Measurements from ENCODE around the gene ATR. TPM values are rescaled to one million over a fixed set of nuclear protein-coding genes. Genes with fewer than 3 reads are reported as not detected.
"Not testable (repeated sequence)": the region's sequence is repeated elsewhere in the genome, so short reads cannot be mapped to it uniquely, and the experiment has no call there.

The ATR gene
- polyA plus RNA-seq, 3 donors, result 6.3 to 16.4 (median 6.6) TPM

DNA sequence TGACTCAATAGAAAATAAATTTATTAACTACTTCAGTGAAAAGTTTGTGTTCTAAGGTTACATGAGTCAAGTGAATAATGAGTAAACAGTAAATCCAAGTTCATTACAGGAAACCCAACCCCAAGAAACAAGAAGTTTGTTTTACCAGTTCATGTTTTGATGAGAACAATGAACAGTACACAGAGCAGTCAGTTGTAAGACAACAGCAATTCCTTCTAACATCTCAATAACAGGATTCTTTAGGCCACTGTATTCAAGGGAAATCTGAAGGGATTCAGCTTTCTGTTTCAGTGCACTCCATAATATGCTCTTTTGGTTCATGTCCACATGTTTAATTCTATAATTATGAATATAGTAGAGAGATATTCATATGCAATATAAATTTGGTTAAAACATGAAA, 18.4 kb downstream of the ATR start:
- H3K36me3 ChIP-seq (replicated peaks in 1 of 2; ENCODE audit: control insufficient read depth in 1 of 2, insufficient read depth in 2 of 2, low read length in 2 of 2), result peaks cover 74 to 90% of the 10 kb centered on the region in 2 donors
- H3K79me2 ChIP-seq (ENCODE audit: insufficient read depth, low read length), result no peaks in the 10 kb centered on the region
- no peaks in the 10 kb centered on the region for H4K20me1 ChIP-seq (ENCODE audit: insufficient read depth, low read length)
- Mint-ChIP-seq H3K4me3 (no peak overlapping the region), H3K36me3 (peaks cover 63 to 70% of the 10 kb centered on the region in 2 donors), H3K9me3 (peaks cover 0 to 2% (median 0%) of the 10 kb centered on the region in 7 donors), H3K27ac (no peak overlapping the region), H3K4me1 (no peaks in the 10 kb centered on the region), H3K27me3 (ENCODE audit: low read depth in 3 of 3) (no peaks in the 10 kb centered on the region)
- H3K9me3 ChIP-seq (replicated peaks in 1 of 2; ENCODE audit: control insufficient read depth in 1 of 2, insufficient read depth in 1 of 2, low read length in 2 of 2), result no peaks in the 10 kb centered on the region
- H3K27ac ChIP-seq (ENCODE audit: low read depth in 1 of 2, low read length in 2 of 2), result no peak overlapping the region
- TF ChIP-seq, protein P1, sequence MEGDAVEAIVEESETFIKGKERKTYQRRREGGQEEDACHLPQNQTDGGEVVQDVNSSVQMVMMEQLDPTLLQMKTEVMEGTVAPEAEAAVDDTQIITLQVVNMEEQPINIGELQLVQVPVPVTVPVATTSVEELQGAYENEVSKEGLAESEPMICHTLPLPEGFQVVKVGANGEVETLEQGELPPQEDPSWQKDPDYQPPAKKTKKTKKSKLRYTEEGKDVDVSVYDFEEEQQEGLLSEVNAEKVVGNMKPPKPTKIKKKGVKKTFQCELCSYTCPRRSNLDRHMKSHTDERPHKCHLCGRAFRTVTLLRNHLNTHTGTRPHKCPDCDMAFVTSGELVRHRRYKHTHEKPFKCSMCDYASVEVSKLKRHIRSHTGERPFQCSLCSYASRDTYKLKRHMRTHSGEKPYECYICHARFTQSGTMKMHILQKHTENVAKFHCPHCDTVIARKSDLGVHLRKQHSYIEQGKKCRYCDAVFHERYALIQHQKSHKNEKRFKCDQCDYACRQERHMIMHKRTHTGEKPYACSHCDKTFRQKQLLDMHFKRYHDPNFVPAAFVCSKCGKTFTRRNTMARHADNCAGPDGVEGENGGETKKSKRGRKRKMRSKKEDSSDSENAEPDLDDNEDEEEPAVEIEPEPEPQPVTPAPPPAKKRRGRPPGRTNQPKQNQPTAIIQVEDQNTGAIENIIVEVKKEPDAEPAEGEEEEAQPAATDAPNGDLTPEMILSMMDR (IDR thresholded peaks at IDR 0.05), result no peak
- intact Hi-C loops (cut with micrococcal nuclease), result no loop called here
- no peak overlapping the region for H3K9ac ChIP-seq (ENCODE audit: insufficient read depth, low read length, poor library complexity, severe bottlenecking)
- H2AFZ ChIP-seq (ENCODE audit: insufficient read depth, low read depth, low read length, poor library complexity, severe bottlenecking), result no peak overlapping the region
- H3K4me2 ChIP-seq (replicated peaks; ENCODE audit: extremely low read depth, low read length, poor library complexity, severe bottlenecking), result no peak overlapping the region
- H3K4me3 ChIP-seq (replicated peaks in 1 of 3; ENCODE audit: low read depth in 2 of 3, low read length in 3 of 3), result no peak overlapping the region
- no peak for DNase-seq
- H3K27me3 ChIP-seq (ENCODE audit: control insufficient read depth in 2 of 2, insufficient read depth in 2 of 2, low read length in 2 of 2), result no peaks in the 10 kb centered on the region
- no peaks in the 10 kb centered on the region for H3K4me1 ChIP-seq (ENCODE audit: control insufficient read depth in 1 of 2, insufficient read depth in 2 of 2, low read length in 2 of 2)

DNA sequence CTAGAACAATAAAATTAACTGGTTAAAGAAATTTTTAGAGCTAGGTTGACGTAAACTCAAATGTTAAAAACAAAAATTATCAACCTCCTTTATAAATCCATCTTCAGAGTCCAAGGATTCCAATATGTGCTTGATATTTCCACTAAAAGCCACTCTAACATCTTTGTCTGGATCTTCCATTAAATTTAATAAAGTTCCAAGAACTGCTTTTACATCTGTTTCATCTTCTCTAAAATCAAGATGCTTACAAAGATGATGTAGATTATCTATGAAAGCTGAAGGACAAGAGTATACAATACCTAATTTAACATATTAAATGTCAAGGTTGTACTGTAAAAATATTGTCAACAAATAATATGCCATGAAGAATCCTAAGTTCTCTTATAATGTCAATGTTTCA, 24.8 kb downstream of the ATR start:
- H3K9ac ChIP-seq (ENCODE audit: insufficient read depth, low read length, poor library complexity, severe bottlenecking), result no peak overlapping the region
- Mint-ChIP-seq H3K4me1 (no peaks in the 10 kb centered on the region), H3K9me3 (peaks cover 0 to 4% (median 0%) of the 10 kb centered on the region in 7 donors), H3K4me3 (no peak overlapping the region), H3K36me3 (peaks cover 68 to 79% of the 10 kb centered on the region in 2 donors), H3K27ac (no peak overlapping the region), H3K27me3 (ENCODE audit: low read depth in 3 of 3) (peaks cover 0 to 2% (median 0%) of the 10 kb centered on the region in 3 donors)
- no peak overlapping the region for H2AFZ ChIP-seq (ENCODE audit: insufficient read depth, low read depth, low read length, poor library complexity, severe bottlenecking)
- no peaks in the 10 kb centered on the region for H3K27me3 ChIP-seq (ENCODE audit: control insufficient read depth in 2 of 2, insufficient read depth in 2 of 2, low read length in 2 of 2)
- H3K4me3 ChIP-seq (replicated peaks in 1 of 3; ENCODE audit: low read depth in 2 of 3, low read length in 3 of 3), result no peak overlapping the region
- TF ChIP-seq, protein P1 (IDR thresholded peaks at IDR 0.05), result no peak
- no peaks in the 10 kb centered on the region for H3K9me3 ChIP-seq (replicated peaks in 1 of 2; ENCODE audit: control insufficient read depth in 1 of 2, insufficient read depth in 1 of 2, low read length in 2 of 2)
- intact Hi-C loops (cut with micrococcal nuclease), result no loop called here
- WGBS (ENCODE audit: insufficient coverage), result no CpG with 5 or more reads among the region's 1 CpG
- no peak for DNase-seq
- peaks cover 83 to 98% of the 10 kb centered on the region in 2 donors for H3K36me3 ChIP-seq (replicated peaks in 1 of 2; ENCODE audit: control insufficient read depth in 1 of 2, insufficient read depth in 2 of 2, low read length in 2 of 2)
- H3K4me1 ChIP-seq (ENCODE audit: control insufficient read depth in 1 of 2, insufficient read depth in 2 of 2, low read length in 2 of 2), result no peaks in the 10 kb centered on the region
- H4K20me1 ChIP-seq (ENCODE audit: insufficient read depth, low read length), result no peaks in the 10 kb centered on the region
- no peak overlapping the region for H3K27ac ChIP-seq (ENCODE audit: low read depth in 1 of 2, low read length in 2 of 2)
- no peaks in the 10 kb centered on the region for H3K79me2 ChIP-seq (ENCODE audit: insufficient read depth, low read length)
- H3K4me2 ChIP-seq (replicated peaks; ENCODE audit: extremely low read depth, low read length, poor library complexity, severe bottlenecking), result no peak overlapping the region

DNA sequence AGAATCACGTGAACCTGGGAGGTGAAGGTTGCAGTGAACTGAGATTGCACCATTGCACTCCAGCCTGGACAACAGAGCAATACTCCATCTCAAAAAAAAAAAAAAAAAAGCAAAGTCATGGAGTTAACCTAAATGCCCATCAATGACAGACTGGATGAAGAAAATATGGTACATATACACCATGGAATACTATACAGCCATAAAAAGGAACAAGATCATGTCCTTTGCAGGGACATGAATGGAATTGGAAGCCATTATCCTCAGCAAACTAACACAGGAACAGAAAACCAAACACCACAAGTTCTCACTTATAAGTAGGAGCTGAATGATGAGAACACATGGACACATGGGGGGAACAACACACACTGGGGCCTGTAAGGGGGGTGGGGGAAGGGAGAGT, 26.0 kb downstream of the ATR start:
- DNase-seq; H3K4me3 ChIP-seq (replicated peaks in 1 of 3; ENCODE audit: low read depth in 2 of 3, low read length in 3 of 3); intact Hi-C loops (cut with micrococcal nuclease); H3K79me2 ChIP-seq (ENCODE audit: insufficient read depth, low read length); H3K9me3 ChIP-seq (replicated peaks in 1 of 2; ENCODE audit: control insufficient read depth in 1 of 2, insufficient read depth in 1 of 2, low read length in 2 of 2); H3K4me1 ChIP-seq (ENCODE audit: control insufficient read depth in 1 of 2, insufficient read depth in 2 of 2, low read length in 2 of 2); H3K9me3 Mint-ChIP-seq; H3K4me3 Mint-ChIP-seq; H3K4me1 Mint-ChIP-seq; H3K27me3 Mint-ChIP-seq (ENCODE audit: low read depth in 3 of 3); H3K27ac Mint-ChIP-seq; H3K27me3 ChIP-seq (ENCODE audit: control insufficient read depth in 2 of 2, insufficient read depth in 2 of 2, low read length in 2 of 2); H3K4me2 ChIP-seq (replicated peaks; ENCODE audit: extremely low read depth, low read length, poor library complexity, severe bottlenecking); H2AFZ ChIP-seq (ENCODE audit: insufficient read depth, low read depth, low read length, poor library complexity, severe bottlenecking); H3K9ac ChIP-seq (ENCODE audit: insufficient read depth, low read length, poor library complexity, severe bottlenecking); H4K20me1 ChIP-seq (ENCODE audit: insufficient read depth, low read length); H3K27ac ChIP-seq (ENCODE audit: low read depth in 1 of 2, low read length in 2 of 2): not testable (repeated sequence)
- WGBS (ENCODE audit: insufficient coverage), result no CpG with 5 or more reads among the region's 1 CpG
- H3K36me3 ChIP-seq (replicated peaks in 1 of 2; ENCODE audit: control insufficient read depth in 1 of 2, insufficient read depth in 2 of 2, low read length in 2 of 2), result peaks cover 82 to 99% of the 10 kb centered on the region in 2 donors
- peaks cover 74 to 81% of the 10 kb centered on the region in 2 donors for H3K36me3 Mint-ChIP-seq

Data from CD14-positive monocyte (primary cell).